Hepatocyte (in vitro differentiated cells): Measurements from ENCODE around the gene TUBE1. TPM values are rescaled to one million over a fixed set of nuclear protein-coding genes. Genes with fewer than 3 reads are reported as not detected.

Source experiments
- DNase-seq: peaks from one replicate; pipeline ENCODE4 v3.0.0-alpha.2; 2016; ENCODE audit warnings: low spot score
- H2AFZ ChIP-seq: fragments of 200-600 bp; sonication (generic); 2 replicates; pipeline ENCODE4 v1.6.0; 2016; ENCODE audit warnings: antibody characterized with exemption, mild to moderate bottlenecking
- H3K27ac ChIP-seq: fragments of 200-600 bp; sonication (generic); 2 replicates; pipeline ENCODE4 v1.5.1; 2016; ENCODE audit warnings: mild to moderate bottlenecking
- H3K27me3 ChIP-seq: fragments of 200-600 bp; sonication (generic); 2 replicates; pipeline ENCODE4 v1.6.1; 2016
- H3K36me3 ChIP-seq: fragments of 200-600 bp; sonication (generic); replicated peaks from 2 replicates; pipeline ENCODE4 v1.5.1; 2016; ENCODE audit warnings: low read depth; ENCODE audit not compliant: insufficient read depth
- H3K4me1 ChIP-seq: fragments of 200-600 bp; sonication (generic); 2 replicates; pipeline ENCODE4 v1.5.1; 2016; ENCODE audit warnings: mild to moderate bottlenecking, moderate library complexity; ENCODE audit not compliant: insufficient read depth
- H3K4me2 ChIP-seq: fragments of 200-600 bp; sonication (generic); 2 replicates; pipeline ENCODE4 v1.6.0; 2016
- H3K4me3 ChIP-seq: fragments of 200-600 bp; sonication (generic); 2 replicates; pipeline ENCODE4 v1.5.1; 2016; ENCODE audit warnings: mild to moderate bottlenecking
- H3K79me2 ChIP-seq: fragments of 200-600 bp; sonication (generic); 2 replicates; pipeline ENCODE4 v1.6.0; 2017; ENCODE audit warnings: mild to moderate bottlenecking
- H3K9me2 ChIP-seq: fragments of 200-600 bp; sonication (generic); replicated peaks from 2 replicates; pipeline ENCODE4 v1.6.0; 2017; ENCODE audit warnings: mild to moderate bottlenecking; ENCODE audit not compliant: insufficient read depth
- H3K9me3 ChIP-seq: fragments of 200-600 bp; sonication (generic); 2 replicates; pipeline ENCODE4 v1.5.1; 2016; ENCODE audit warnings: low read depth, mild to moderate bottlenecking
- H4K20me1 ChIP-seq: fragments of 200-600 bp; sonication (generic); 2 replicates; pipeline ENCODE4 v1.6.0; 2016; ENCODE audit warnings: mild to moderate bottlenecking; ENCODE audit not compliant: insufficient read depth, poor library complexity, severe bottlenecking
- EZH2 ChIP-seq: fragments of 200-600 bp; sonication (generic); IDR thresholded peaks from 2 replicates; pipeline ENCODE4 v1.6.1; 2016; ENCODE audit warnings: antibody characterized with exemption, mild to moderate bottlenecking, borderline replicate concordance
- EZH2phosphoT487 ChIP-seq: fragments of 200-600 bp; sonication (generic); IDR thresholded peaks from one replicate; pipeline ENCODE4 v1.6.1; 2018; ENCODE audit warnings: antibody characterized with exemption, mild to moderate bottlenecking, low read depth, moderate library complexity; ENCODE audit not compliant: unreplicated experiment, severe bottlenecking
- WGBS: methylation state at CpG from one replicate; pipeline ENCODE4 v1.1.6; 2016; ENCODE audit warnings: low lambda C conversion rate; ENCODE audit errors: missing lambda C conversion rate; 5-methylcytosine and 5-hydroxymethylcytosine counted together
- polyA plus RNA-seq: library from polyadenylated mRNA; unstranded; fragments of >200 nt; fragmentation: Nextera tagmentation; extraction: Ambion mirVana; gene quantifications from 2 replicates; pipeline ENCODE4 v1.2.1, GENCODE V29; 2016
- total RNA-seq: library from RNA; depleted of rRNA; stranded (reverse); fragments of >200 nt; gene quantifications from 2 replicates; pipeline ENCODE4 v1.2.3, GENCODE V29; 2014
- TF ChIP-seq, protein P1 (sequence below): fragments of 200-600 bp; sonication (generic); IDR thresholded peaks from 2 replicates; pipeline ENCODE4 v1.5.1; 2016; ENCODE audit warnings: antibody characterized with exemption, mild to moderate bottlenecking; ENCODE audit not compliant: poor library complexity

Gene TUBE1
- total and polyA plus RNA-seq, 2 experiments from 2014 or later = 14.4 to 20.3 TPM

DNA sequence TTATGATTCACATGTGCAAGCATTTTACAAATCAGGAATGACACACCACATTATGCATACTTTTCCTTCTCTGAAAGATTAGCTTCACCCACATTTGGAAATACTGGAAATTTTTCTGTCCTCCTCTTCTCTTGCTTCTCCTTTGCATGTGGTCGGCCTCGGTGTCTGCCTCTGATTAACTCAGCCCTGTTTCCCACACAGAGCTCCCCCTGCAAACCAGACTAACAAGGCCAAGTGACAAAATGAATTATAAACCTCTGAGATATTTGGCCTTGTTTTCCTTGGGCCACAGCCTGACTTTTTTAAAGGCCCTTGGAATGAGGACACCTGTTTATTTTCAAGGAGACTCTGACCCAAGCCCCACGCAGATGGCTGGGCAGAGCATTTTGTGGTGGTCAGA, 42.4 kb downstream of the TUBE1 start:
- no peaks in the 10 kb centered on the region for H3K36me3 ChIP-seq
- no peak overlapping the region for H3K4me3 ChIP-seq
- no peaks in the 10 kb centered on the region for H3K4me1 ChIP-seq
- no peak overlapping the region for H2AFZ ChIP-seq
- H4K20me1 ChIP-seq = no peaks in the 10 kb centered on the region
- no peaks in the 10 kb centered on the region for H3K79me2 ChIP-seq
- H3K4me2 ChIP-seq = no peak overlapping the region
- TF ChIP-seq EZH2 = no peak
- no peak overlapping the region for H3K27ac ChIP-seq
- WGBS = 65% methylated on average over 3 of the region's 3 CpGs
- H3K9me2 ChIP-seq = no peaks in the 10 kb centered on the region
- H3K27me3 ChIP-seq = no peaks in the 10 kb centered on the region
- H3K9me3 ChIP-seq = no peaks in the 10 kb centered on the region
- DNase-seq = no peak

DNA sequence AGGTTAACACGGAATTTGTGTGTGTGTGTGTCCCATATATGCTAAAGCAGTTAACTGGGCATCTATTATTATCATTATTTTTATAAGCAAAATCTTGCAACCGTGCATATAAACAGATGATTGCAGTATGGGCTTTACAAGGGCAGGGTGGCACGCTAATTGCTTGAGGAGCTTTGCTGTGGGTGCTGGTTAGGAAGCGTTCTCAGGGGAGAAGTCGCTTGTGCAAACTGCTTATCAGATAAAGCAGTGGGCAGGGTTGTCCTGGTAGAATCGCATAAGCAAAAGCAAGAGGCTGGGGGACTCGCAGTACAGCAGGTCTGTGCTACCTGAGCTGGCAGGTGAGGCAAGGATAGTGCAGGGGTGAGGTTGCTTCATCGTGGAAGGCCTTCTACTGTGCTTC, 43.1 kb downstream of the TUBE1 start:
- 54% methylated on average over 8 of the region's 8 CpGs for WGBS
- TF ChIP-seq EZH2 = no peak
- no peak for TF ChIP-seq EZH2phosphoT487
- TF ChIP-seq, protein P1, sequence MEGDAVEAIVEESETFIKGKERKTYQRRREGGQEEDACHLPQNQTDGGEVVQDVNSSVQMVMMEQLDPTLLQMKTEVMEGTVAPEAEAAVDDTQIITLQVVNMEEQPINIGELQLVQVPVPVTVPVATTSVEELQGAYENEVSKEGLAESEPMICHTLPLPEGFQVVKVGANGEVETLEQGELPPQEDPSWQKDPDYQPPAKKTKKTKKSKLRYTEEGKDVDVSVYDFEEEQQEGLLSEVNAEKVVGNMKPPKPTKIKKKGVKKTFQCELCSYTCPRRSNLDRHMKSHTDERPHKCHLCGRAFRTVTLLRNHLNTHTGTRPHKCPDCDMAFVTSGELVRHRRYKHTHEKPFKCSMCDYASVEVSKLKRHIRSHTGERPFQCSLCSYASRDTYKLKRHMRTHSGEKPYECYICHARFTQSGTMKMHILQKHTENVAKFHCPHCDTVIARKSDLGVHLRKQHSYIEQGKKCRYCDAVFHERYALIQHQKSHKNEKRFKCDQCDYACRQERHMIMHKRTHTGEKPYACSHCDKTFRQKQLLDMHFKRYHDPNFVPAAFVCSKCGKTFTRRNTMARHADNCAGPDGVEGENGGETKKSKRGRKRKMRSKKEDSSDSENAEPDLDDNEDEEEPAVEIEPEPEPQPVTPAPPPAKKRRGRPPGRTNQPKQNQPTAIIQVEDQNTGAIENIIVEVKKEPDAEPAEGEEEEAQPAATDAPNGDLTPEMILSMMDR = no peak
- no peak for DNase-seq
- no peaks in the 10 kb centered on the region for H3K27me3 ChIP-seq
- H3K9me3 ChIP-seq = no peaks in the 10 kb centered on the region
- H3K27ac ChIP-seq = no peak overlapping the region
- no peak overlapping the region for H3K4me3 ChIP-seq
- H3K4me2 ChIP-seq = no peak overlapping the region
- H2AFZ ChIP-seq = no peak overlapping the region
- H3K9me2 ChIP-seq = no peaks in the 10 kb centered on the region
- H3K36me3 ChIP-seq = no peaks in the 10 kb centered on the region
- H3K79me2 ChIP-seq = no peaks in the 10 kb centered on the region
- no peaks in the 10 kb centered on the region for H4K20me1 ChIP-seq
- H3K4me1 ChIP-seq = no peaks in the 10 kb centered on the region

DNA sequence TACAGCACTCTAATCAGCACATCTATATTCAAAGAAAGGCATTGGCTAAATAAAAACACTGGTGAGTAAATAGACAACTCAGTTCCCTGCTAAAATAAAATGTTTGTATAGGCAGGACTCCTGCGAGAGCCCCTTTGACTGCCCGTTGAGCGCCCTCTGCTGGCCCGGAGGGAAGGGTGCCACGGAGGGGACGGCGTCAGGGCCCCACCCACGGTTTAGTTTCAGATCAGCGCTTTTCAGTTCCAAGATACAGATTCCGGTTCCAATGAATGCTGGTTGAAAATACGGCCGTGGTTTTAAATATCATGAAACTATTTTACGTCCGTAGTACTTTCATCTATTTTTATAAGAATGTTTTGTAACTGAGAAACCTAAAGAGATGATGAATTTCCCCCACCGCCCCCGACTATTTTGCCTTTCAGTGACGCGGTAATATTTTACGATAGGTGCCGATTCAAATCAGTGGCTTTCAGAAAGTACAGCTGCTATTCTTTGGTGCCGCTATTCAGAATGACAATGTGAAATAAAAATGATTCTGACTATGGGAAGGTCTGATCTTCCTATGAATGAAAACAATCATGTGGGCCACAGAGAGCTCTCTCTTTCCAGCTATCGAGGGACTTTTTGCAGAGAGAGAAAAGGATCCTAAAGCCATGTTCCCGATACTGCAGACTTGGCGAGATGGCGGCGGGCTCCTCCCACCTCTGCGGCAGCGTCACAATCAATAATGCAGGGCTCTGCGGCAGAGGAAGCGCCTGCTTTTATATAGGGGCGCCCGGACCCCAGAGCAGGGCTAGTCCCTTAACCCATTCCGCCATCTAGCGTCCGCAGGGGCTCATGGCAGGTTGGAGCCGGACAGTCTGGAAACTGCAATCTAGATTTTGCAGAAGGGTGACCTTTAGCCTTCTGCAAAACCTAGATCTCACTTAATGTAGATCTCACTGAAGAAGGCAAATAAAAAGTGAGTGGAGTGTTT, 44.0 kb downstream of the TUBE1 start:
- H3K36me3 ChIP-seq = no peaks in the 10 kb centered on the region
- no peaks in the 10 kb centered on the region for H3K9me3 ChIP-seq
- H3K9me2 ChIP-seq = no peaks in the 10 kb centered on the region
- 1% methylated on average over 36 of the region's 36 CpGs for WGBS
- no peaks in the 10 kb centered on the region for H3K79me2 ChIP-seq
- peak overlapping the region; percentile 95 for H2AFZ ChIP-seq
- peak; percentile 94 for DNase-seq
- H3K27me3 ChIP-seq = no peaks in the 10 kb centered on the region
- peak overlapping the region; percentile 73 for H3K4me2 ChIP-seq
- H3K27ac ChIP-seq = peak overlapping the region; percentile 94
- no peaks in the 10 kb centered on the region for H4K20me1 ChIP-seq
- peak overlapping the region; percentile 48 for H3K4me3 ChIP-seq
- TF ChIP-seq EZH2 = no peak
- TF ChIP-seq, protein P1 = peak; percentile 99
- no peaks in the 10 kb centered on the region for H3K4me1 ChIP-seq

DNA sequence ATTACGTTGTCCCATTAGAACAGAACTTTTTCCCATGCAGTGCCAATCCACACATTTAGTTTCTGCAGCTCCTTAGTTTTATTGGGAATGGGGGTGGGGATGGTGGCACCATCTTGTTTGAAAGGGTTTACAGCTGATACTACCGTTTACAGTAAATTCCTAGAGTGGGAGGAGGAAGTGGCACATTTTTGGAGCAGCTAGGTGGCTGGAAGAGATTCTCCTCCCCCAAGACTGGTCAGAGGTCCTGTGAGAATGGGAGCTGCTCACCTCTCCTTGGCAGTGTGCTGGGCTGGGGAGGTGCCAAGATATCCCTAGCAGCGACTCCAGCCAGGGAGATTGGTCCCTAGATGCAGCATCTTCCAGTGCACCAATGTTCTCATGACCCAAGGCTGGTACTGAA, 45.7 kb downstream of the TUBE1 start:
- Histone ChIP-seq H3K9me2 (no peaks in the 10 kb centered on the region), H3K4me1 (no peaks in the 10 kb centered on the region), H4K20me1 (no peaks in the 10 kb centered on the region), H3K36me3 (no peaks in the 10 kb centered on the region), H3K4me2 (no peak overlapping the region), H3K4me3 (no peak overlapping the region), H3K9me3 (no peaks in the 10 kb centered on the region), H2AFZ (no peak overlapping the region), H3K27me3 (no peaks in the 10 kb centered on the region), H3K79me2 (no peaks in the 10 kb centered on the region), H3K27ac (no peak overlapping the region)
- 76% methylated on average over 3 of the region's 3 CpGs for WGBS
- no peak for DNase-seq
- TF ChIP-seq, protein P1 = no peak
- TF ChIP-seq EZH2phosphoT487 = no peak
- TF ChIP-seq EZH2 = no peak
